Fibroblast of lung (primary cell): ENCODE results near the gene MSL3B.

Experiments used
- DNase-seq, 2 donors: peaks; one replicate each; pipeline versions ENCODE4 v3.0.0 to v3.0.0-alpha.2; 2010; ENCODE audit warnings: low read depth in 2 of 2
- H2AFZ ChIP-seq: 2 replicates; pipeline ENCODE4 v1.5.1; 2012; ENCODE audit warnings: low read length, control low read depth, inconsistent platforms
- H3K27ac ChIP-seq: 2 replicates; pipeline ENCODE4 v1.5.1; 2011; ENCODE audit warnings: low read length, control low read depth; ENCODE audit not compliant: insufficient read depth
- H3K27me3 ChIP-seq: 2 replicates; pipeline ENCODE4 v1.5.1; 2011; ENCODE audit warnings: mild to moderate bottlenecking, low read length; ENCODE audit not compliant: control insufficient read depth, insufficient read depth
- H3K36me3 ChIP-seq: 2 replicates; pipeline ENCODE4 v1.5.1; 2011; ENCODE audit warnings: low read length; ENCODE audit not compliant: control insufficient read depth, insufficient read depth
- H3K4me1 ChIP-seq: 2 replicates; pipeline ENCODE4 v1.5.1; 2011; ENCODE audit warnings: low read length; ENCODE audit not compliant: control insufficient read depth, insufficient read depth; ENCODE audit errors: extremely low read depth
- H3K4me2 ChIP-seq: 2 replicates; pipeline ENCODE4 v1.5.1; 2011; ENCODE audit warnings: low read length, control low read depth; ENCODE audit not compliant: insufficient read depth; ENCODE audit errors: extremely low read depth
- H3K4me3 ChIP-seq, 4 experiments: fragments of 200-600 bp in 1 of 4; sonication (generic) in 1 of 4; replicated peaks in 1 of 4; 2 replicates each; pipeline ENCODE4 v1.5.1; 2011 to 2016; ENCODE audit warnings: low read length in 4 of 4, low read depth in 3 of 4, mild to moderate bottlenecking in 3 of 4, control low read depth in 2 of 4, inconsistent platforms in 1 of 4, mixed read lengths in 1 of 4; ENCODE audit not compliant: insufficient read depth in 1 of 4; ENCODE audit errors: control extremely low read depth in 1 of 4
- H3K79me2 ChIP-seq: 2 replicates; pipeline ENCODE4 v1.5.1; 2012; ENCODE audit warnings: mild to moderate bottlenecking, low read length, inconsistent platforms; ENCODE audit not compliant: control insufficient read depth, insufficient read depth
- H3K9ac ChIP-seq: 2 replicates; pipeline ENCODE4 v1.5.1; 2011; ENCODE audit warnings: mild to moderate bottlenecking, low read length, control low read depth; ENCODE audit not compliant: insufficient read depth
- H3K9me3 ChIP-seq: 2 replicates; pipeline ENCODE4 v1.5.1; 2012; ENCODE audit warnings: low read depth, low read length; ENCODE audit not compliant: control insufficient read depth, insufficient read depth
- H4K20me1 ChIP-seq: 2 replicates; pipeline ENCODE4 v1.5.1; 2011; ENCODE audit warnings: low read length; ENCODE audit not compliant: control insufficient read depth, insufficient read depth; ENCODE audit errors: extremely low read depth
- EZH2 ChIP-seq: IDR thresholded peaks from 2 replicates; pipeline ENCODE4 v1.5.1; 2012; ENCODE audit warnings: low read length, control low read depth, mild to moderate bottlenecking; ENCODE audit errors: missing control alignments
- TF ChIP-seq, protein P1 (sequence below), 2 donors: IDR thresholded peaks in 1 of 2; conservative IDR thresholded peaks in 1 of 2; 1 replicate in 1 of 2; 2 replicates in 1 of 2; pipeline ENCODE4 v1.5.1; 2011 to 2012; ENCODE audit warnings: low read length in 2 of 2, control low read depth in 1 of 2, inconsistent platforms in 1 of 2, low read depth in 1 of 2, mild to moderate bottlenecking in 1 of 2

Gene MSL3B

DNA sequence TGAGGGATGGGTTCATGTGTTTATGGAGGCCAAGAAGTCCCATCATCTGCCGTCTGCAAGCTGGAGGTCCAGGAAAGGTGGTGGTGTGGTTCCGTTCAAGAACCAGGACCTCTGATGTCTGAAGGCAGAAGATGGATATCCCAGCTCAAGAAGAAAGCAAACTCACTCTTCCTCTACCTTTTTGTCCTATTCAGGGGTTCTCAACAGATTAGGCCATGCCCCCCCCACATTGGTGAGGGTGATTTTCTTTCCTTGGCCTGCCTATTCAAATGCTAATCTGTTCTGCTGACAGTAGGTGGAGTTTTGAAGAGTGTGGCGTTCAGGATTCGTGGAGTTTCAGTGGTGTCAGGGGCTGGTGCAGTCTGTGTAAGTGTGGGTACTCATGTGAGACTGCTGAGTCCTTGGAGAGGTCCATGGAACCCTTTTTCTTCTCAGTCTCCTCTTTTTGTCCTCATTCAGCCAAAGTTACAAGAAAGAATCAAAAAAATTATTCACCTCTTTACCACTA, 5.9 kb downstream of the MSL3B start:
- no peaks in the 10 kb centered on the region for H3K9me3 ChIP-seq
- H3K4me3 ChIP-seq, result no peak overlapping the region
- H3K4me1 ChIP-seq, result no peaks in the 10 kb centered on the region
- no peaks in the 10 kb centered on the region for H3K27me3 ChIP-seq
- H3K9ac ChIP-seq, result no peak overlapping the region
- DNase-seq, result no peak
- H3K79me2 ChIP-seq, result no peaks in the 10 kb centered on the region
- no peaks in the 10 kb centered on the region for H4K20me1 ChIP-seq
- H3K36me3 ChIP-seq, result peaks cover 3% of the 10 kb centered on the region
- H3K27ac ChIP-seq, result no peak overlapping the region
- no peak overlapping the region for H3K4me2 ChIP-seq
- TF ChIP-seq, protein P1, sequence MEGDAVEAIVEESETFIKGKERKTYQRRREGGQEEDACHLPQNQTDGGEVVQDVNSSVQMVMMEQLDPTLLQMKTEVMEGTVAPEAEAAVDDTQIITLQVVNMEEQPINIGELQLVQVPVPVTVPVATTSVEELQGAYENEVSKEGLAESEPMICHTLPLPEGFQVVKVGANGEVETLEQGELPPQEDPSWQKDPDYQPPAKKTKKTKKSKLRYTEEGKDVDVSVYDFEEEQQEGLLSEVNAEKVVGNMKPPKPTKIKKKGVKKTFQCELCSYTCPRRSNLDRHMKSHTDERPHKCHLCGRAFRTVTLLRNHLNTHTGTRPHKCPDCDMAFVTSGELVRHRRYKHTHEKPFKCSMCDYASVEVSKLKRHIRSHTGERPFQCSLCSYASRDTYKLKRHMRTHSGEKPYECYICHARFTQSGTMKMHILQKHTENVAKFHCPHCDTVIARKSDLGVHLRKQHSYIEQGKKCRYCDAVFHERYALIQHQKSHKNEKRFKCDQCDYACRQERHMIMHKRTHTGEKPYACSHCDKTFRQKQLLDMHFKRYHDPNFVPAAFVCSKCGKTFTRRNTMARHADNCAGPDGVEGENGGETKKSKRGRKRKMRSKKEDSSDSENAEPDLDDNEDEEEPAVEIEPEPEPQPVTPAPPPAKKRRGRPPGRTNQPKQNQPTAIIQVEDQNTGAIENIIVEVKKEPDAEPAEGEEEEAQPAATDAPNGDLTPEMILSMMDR (conservative IDR thresholded peaks at IDR 0.05 in 1 of 2, IDR thresholded peaks at IDR 0.05 in 1 of 2; ENCODE audit: low read depth in 1 of 2, low read length in 2 of 2), result no peak
- TF ChIP-seq EZH2, result no peak
- no peak overlapping the region for H2AFZ ChIP-seq

DNA sequence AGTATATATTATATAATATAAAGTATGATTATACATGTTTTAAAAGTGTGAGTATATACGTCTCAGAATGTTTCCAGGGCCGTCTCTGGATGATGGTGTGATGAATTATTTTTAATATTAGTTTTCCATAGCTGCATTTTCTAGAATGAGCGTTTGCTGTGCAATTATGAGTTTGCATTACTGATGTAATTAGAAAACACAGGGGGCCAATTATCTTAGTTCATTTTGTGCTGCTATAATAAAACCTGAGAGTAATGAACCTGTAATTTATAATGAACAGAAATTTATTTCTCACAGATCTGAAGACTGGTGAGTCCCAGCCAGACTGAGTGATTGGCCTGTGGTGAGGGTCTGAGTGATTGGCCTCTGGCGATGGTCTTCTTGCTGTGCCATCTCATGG, 9.9 kb downstream of the MSL3B start:
- Histone ChIP-seq H3K4me2 (no peak overlapping the region), H3K4me1 (peaks cover 3% of the 10 kb centered on the region), H3K27ac (no peak overlapping the region), H3K36me3 (no peaks in the 10 kb centered on the region), H3K9me3 (no peaks in the 10 kb centered on the region), H2AFZ (no peak overlapping the region), H3K79me2 (peaks cover 10% of the 10 kb centered on the region), H3K27me3 (no peaks in the 10 kb centered on the region), H3K4me3 (no peak overlapping the region), H4K20me1 (no peaks in the 10 kb centered on the region), H3K9ac (no peak overlapping the region)
- no peak for TF ChIP-seq EZH2
- TF ChIP-seq, protein P1 (conservative IDR thresholded peaks at IDR 0.05 in 1 of 2, IDR thresholded peaks at IDR 0.05 in 1 of 2; ENCODE audit: low read depth in 1 of 2, low read length in 2 of 2), result no peak
- DNase-seq, result no peak

DNA sequence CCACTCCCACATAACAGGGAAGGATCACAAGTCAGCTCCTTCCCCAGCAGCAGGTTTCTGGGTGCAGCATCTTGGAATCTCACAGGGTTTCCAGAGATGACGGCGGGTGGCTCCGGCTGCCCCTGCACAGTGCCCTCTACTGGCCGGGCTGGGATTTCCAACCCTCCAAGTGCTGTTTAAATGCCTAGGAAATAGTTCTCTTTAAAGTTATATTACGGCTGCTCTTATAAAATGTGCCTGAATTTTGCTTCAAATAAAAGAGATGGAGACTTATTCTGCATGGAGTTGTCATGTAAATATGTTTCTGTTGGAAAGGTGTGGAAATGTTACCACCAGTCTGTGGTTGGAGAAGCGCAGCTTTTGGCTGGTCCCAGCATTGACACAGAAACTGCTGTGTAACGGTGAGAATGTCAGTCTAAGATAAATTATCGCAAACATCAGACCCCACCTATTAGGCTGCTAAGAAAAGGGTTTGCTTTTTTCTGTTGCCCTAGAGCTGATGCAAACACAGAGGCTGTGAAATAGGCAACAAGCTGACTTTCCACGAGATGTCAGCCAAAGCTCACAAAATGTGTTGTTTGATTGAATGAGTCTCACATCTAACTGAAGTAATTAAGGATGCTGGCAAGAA, 10.6 kb downstream of the MSL3B start:
- Histone ChIP-seq H3K9me3 (no peaks in the 10 kb centered on the region), H3K4me1 (peaks cover 3% of the 10 kb centered on the region), H3K4me3 (no peak overlapping the region), H4K20me1 (no peaks in the 10 kb centered on the region), H2AFZ (no peak overlapping the region), H3K27ac (no peak overlapping the region), H3K9ac (no peak overlapping the region), H3K79me2 (peaks cover 17% of the 10 kb centered on the region), H3K4me2 (no peak overlapping the region), H3K36me3 (no peaks in the 10 kb centered on the region), H3K27me3 (no peaks in the 10 kb centered on the region)
- TF ChIP-seq, protein P1 (conservative IDR thresholded peaks at IDR 0.05 in 1 of 2, IDR thresholded peaks at IDR 0.05 in 1 of 2; ENCODE audit: low read depth in 1 of 2, low read length in 2 of 2), result peak; percentile 38 to 48
- no peak for TF ChIP-seq EZH2
- no peak for DNase-seq
